ENCODE data around the gene CMTM3. TPM values are rescaled to one million over a fixed set of nuclear protein-coding genes. Genes with fewer than 3 reads are reported as not detected.

The CMTM3 gene
- polyA plus RNA-seq, 1 donor (not counting 4 experiments of a cell fraction or from before 2014, with no cell fraction given), result 15.7 TPM

- Histone ChIP-seq H3K79me2 (ENCODE audit: control insufficient read depth, insufficient read depth, low read length) (no peaks in the 10 kb centered on the region), H3K36me3 (ENCODE audit: control insufficient read depth in 2 of 2, extremely low read depth in 1 of 2, insufficient read depth in 2 of 2, low read length in 2 of 2) (peaks cover 3 to 6% of the 10 kb centered on the region in 2 experiments), H3K27ac (ENCODE audit: control insufficient read depth, insufficient read depth, low read length) (no peak overlapping the region), H3K4me1 (ENCODE audit: control insufficient read depth, extremely low read depth, insufficient read depth, low read length) (no peaks in the 10 kb centered on the region), H3K27me3 (ENCODE audit: control insufficient read depth, extremely low read depth, insufficient read depth, low read length) (no peaks in the 10 kb centered on the region), H2AFZ (ENCODE audit: control insufficient read depth, low read length) (no peak overlapping the region), H3K9me1 (ENCODE audit: control insufficient read depth, extremely low read depth, insufficient read depth, low read length) (no peaks in the 10 kb centered on the region), H4K20me1 (ENCODE audit: control insufficient read depth, extremely low read depth, insufficient read depth, low read length) (no peaks in the 10 kb centered on the region), H3K4me2 (ENCODE audit: control insufficient read depth, extremely low read depth, insufficient read depth, low read depth, low read length) (no peak overlapping the region), H3K9ac (ENCODE audit: control insufficient read depth, extremely low read depth, insufficient read depth, low read length) (no peak overlapping the region), H3K9me3 (ENCODE audit: control insufficient read depth, low read depth, low read length) (no peaks in the 10 kb centered on the region), H3K4me3 (ENCODE audit: control insufficient read depth in 2 of 3, extremely low read depth in 1 of 3, insufficient read depth in 2 of 3, low read depth in 1 of 3, low read length in 3 of 3) (no peak overlapping the region)
- no peak for FAIRE-seq
- TF ChIP-seq EZH2 (IDR thresholded peaks at IDR 0.05; ENCODE audit: low read length), result no peak
- TF ChIP-seq CTCF (optimal IDR thresholded peaks at IDR 0.05 in 1 of 3, IDR thresholded peaks at IDR 0.05 in 1 of 3, conservative IDR thresholded peaks at IDR 0.05 in 1 of 3; ENCODE audit: extremely low read depth in 1 of 3, insufficient read depth in 2 of 3, low read length in 3 of 3), result no peak
- dilution Hi-C loops (cut with MboI; ENCODE audit: extremely low pct_ligation_motif_present, low sequenced_read_pairs), result no loop called here
- no peak for DNase-seq (ENCODE audit: low read depth, low spot score)
Measured at GRCh38 chr16:66562986-66563385, 41.5 kb upstream of the CMTM3 start.

- Histone ChIP-seq H3K4me1 (ENCODE audit: control insufficient read depth, extremely low read depth, insufficient read depth, low read length) (no peaks in the 10 kb centered on the region), H3K9ac (ENCODE audit: control insufficient read depth, extremely low read depth, insufficient read depth, low read length) (no peak overlapping the region), H3K9me1 (ENCODE audit: control insufficient read depth, extremely low read depth, insufficient read depth, low read length) (no peaks in the 10 kb centered on the region), H3K4me3 (ENCODE audit: control insufficient read depth in 2 of 3, extremely low read depth in 1 of 3, insufficient read depth in 2 of 3, low read depth in 1 of 3, low read length in 3 of 3) (no peak overlapping the region), H2AFZ (ENCODE audit: control insufficient read depth, low read length) (no peak overlapping the region), H3K36me3 (ENCODE audit: control insufficient read depth in 2 of 2, extremely low read depth in 1 of 2, insufficient read depth in 2 of 2, low read length in 2 of 2) (peaks cover 3 to 6% of the 10 kb centered on the region in 2 experiments), H3K27me3 (ENCODE audit: control insufficient read depth, extremely low read depth, insufficient read depth, low read length) (no peaks in the 10 kb centered on the region), H3K9me3 (ENCODE audit: control insufficient read depth, low read depth, low read length) (no peaks in the 10 kb centered on the region), H3K27ac (ENCODE audit: control insufficient read depth, insufficient read depth, low read length) (no peak overlapping the region), H3K79me2 (ENCODE audit: control insufficient read depth, insufficient read depth, low read length) (no peaks in the 10 kb centered on the region), H4K20me1 (ENCODE audit: control insufficient read depth, extremely low read depth, insufficient read depth, low read length) (no peaks in the 10 kb centered on the region), H3K4me2 (ENCODE audit: control insufficient read depth, extremely low read depth, insufficient read depth, low read depth, low read length) (no peak overlapping the region)
- no peak for TF ChIP-seq CTCF (optimal IDR thresholded peaks at IDR 0.05 in 1 of 3, IDR thresholded peaks at IDR 0.05 in 1 of 3, conservative IDR thresholded peaks at IDR 0.05 in 1 of 3; ENCODE audit: extremely low read depth in 1 of 3, insufficient read depth in 2 of 3, low read length in 3 of 3)
- dilution Hi-C loops (cut with MboI; ENCODE audit: extremely low pct_ligation_motif_present, low sequenced_read_pairs), result no loop called here
- FAIRE-seq (no peak), DNase-seq (ENCODE audit: low read depth, low spot score) (no peak)
Measured at GRCh38 chr16:66563574-66564334, 40.8 kb upstream of the CMTM3 start.
